HCT116 (cell line): ENCODE measurements around the gene CDX1. TPM values are rescaled to one million over a fixed set of nuclear protein-coding genes. Genes with fewer than 3 reads are reported as not detected.

Source experiments
- ATAC-seq: fragments of 200-7000 bp; cut with Tn5 transposase; 2 replicates; pipeline ENCODE4 v1.9.1; 2020; ENCODE audit warnings: mild to moderate bottlenecking, moderate library complexity
- BruUV-seq: library from RNA; stranded (reverse); fragments of 400-500 nt; replicated peaks from 2 replicates; lab custom pipeline; 2021; lab: Mats Ljungman, UMichigan
- CTCF ChIA-PET: fragments of 300-600 bp; sonication (Branson Sonifier 250); formaldehyde crosslinking; loops from one replicate; lab custom pipeline; 2021; ENCODE audit warnings: antibody characterized with exemption; lab: Charles Lee
- POLR2A ChIA-PET: fragments of 300-600, 350-600 bp; sonication (Branson Sonifier 250); formaldehyde crosslinking; loops from one replicate; lab custom pipeline; 2021; ENCODE audit warnings: antibody characterized with exemption; lab: Charles Lee
- RAD21 ChIA-PET, 2 experiments: fragments of 300-600 bp; sonication (Branson Sonifier 250); formaldehyde crosslinking; loops; one replicate each; lab custom pipeline; 2023; ENCODE audit warnings: low total read pairs in 2 of 2; ENCODE audit not compliant: uncharacterized antibody in 2 of 2, unreplicated experiment in 2 of 2, low non-redundant PET in 1 of 2; lab: Charles Lee
- DNase-seq: peaks from one replicate; pipeline ENCODE4 v3.0.0-alpha.2; 2010; ENCODE audit warnings: low read depth, low spot score
- H2AFZ ChIP-seq: fragments of 200-600 bp; shearing (Covaris generic), sonication (generic); 2 replicates; pipeline ENCODE4 v1.6.1; 2017; ENCODE audit warnings: low read depth, mixed run types, mixed read lengths, antibody characterized with exemption, low read length; ENCODE audit not compliant: poor library complexity, severe bottlenecking
- H3K27ac ChIP-seq: 2 replicates; pipeline ENCODE4 v1.5.1; 2012; ENCODE audit warnings: low read depth, low read length
- H3K27me3 ChIP-seq: fragments of 200-600 bp; sonication (generic); 2 replicates; pipeline ENCODE4 v1.6.1; 2016; ENCODE audit warnings: mixed run types, low read length, mixed read lengths; ENCODE audit not compliant: insufficient read depth
- H3K36me3 ChIP-seq, 2 experiments: fragments of 200-500 bp in 1 of 2; fragments of 200-600 bp in 1 of 2; sonication (Bioruptor generic) in 1 of 2; sonication (generic) in 1 of 2; 2 replicates each; pipeline versions ENCODE4 v1.5.1 to v1.6.1; 2014 to 2016; ENCODE audit warnings: low read length in 2 of 2, inconsistent platforms in 1 of 2, mixed read lengths in 1 of 2, mixed run types in 1 of 2; ENCODE audit not compliant: insufficient read depth in 2 of 2, control insufficient read depth in 1 of 2
- H3K4me1 ChIP-seq, 2 experiments: fragments of 200-600 bp in 1 of 2; sonication (generic) in 1 of 2; 2 replicates each; pipeline versions ENCODE4 v1.5.1 to v1.6.1; 2012 to 2017; ENCODE audit warnings: low read length in 2 of 2, inconsistent platforms in 1 of 2, mild to moderate bottlenecking in 1 of 2, mixed read lengths in 1 of 2, mixed run types in 1 of 2, moderate library complexity in 1 of 2; ENCODE audit not compliant: insufficient read depth in 2 of 2, control insufficient read depth in 1 of 2
- H3K4me2 ChIP-seq: fragments of 200-600 bp; sonication (generic); 2 replicates; pipeline ENCODE4 v1.6.1; 2017; ENCODE audit warnings: mixed run types, low read length, mixed read lengths
- H3K4me3 ChIP-seq, 2 experiments: fragments of 200-600 bp in 1 of 2; sonication (generic) in 1 of 2; replicated peaks in 1 of 2; 2 replicates each; pipeline ENCODE4 v1.5.1; 2011 to 2016; ENCODE audit warnings: low read length in 2 of 2, control low read depth in 1 of 2, low read depth in 1 of 2, mild to moderate bottlenecking in 1 of 2, mixed read lengths in 1 of 2, mixed run types in 1 of 2
- H3K79me2 ChIP-seq: fragments of 200-600 bp; sonication (generic); 2 replicates; pipeline ENCODE4 v1.6.1; 2017; ENCODE audit warnings: mild to moderate bottlenecking, mixed run types, low read length, moderate library complexity, mixed read lengths; ENCODE audit not compliant: insufficient read depth
- H3K9ac ChIP-seq: fragments of 200-600 bp; sonication (generic); 2 replicates; pipeline ENCODE4 v1.6.1; 2016; ENCODE audit warnings: low read length, mixed read lengths
- H3K9me2 ChIP-seq: fragments of 200-600 bp; sonication (generic), shearing (Covaris generic); 2 replicates; pipeline ENCODE4 v1.6.1; 2017; ENCODE audit warnings: mixed run types, mild to moderate bottlenecking, moderate library complexity; ENCODE audit not compliant: insufficient read depth
- H3K9me3 ChIP-seq, 2 experiments: fragments of 200-500 bp in 1 of 2; fragments of 200-600 bp in 1 of 2; sonication (Bioruptor generic) in 1 of 2; sonication (generic) in 1 of 2; 2 replicates each; pipeline ENCODE4 v1.6.1; 2014 to 2017; ENCODE audit warnings: low read length in 2 of 2, mixed read lengths in 2 of 2, inconsistent platforms in 1 of 2, low read depth in 1 of 2, mild to moderate bottlenecking in 1 of 2, mixed run types in 1 of 2, moderate library complexity in 1 of 2; ENCODE audit not compliant: control insufficient read depth in 1 of 2, insufficient read depth in 1 of 2
- H4K20me1 ChIP-seq: fragments of 200-600 bp; sonication (generic), shearing (Covaris generic); 2 replicates; pipeline ENCODE4 v1.6.1; 2017; ENCODE audit warnings: mixed run types, mild to moderate bottlenecking, moderate library complexity; ENCODE audit not compliant: insufficient read depth
- CBX3 ChIP-seq: IDR thresholded peaks from 2 replicates; pipeline ENCODE4 v1.6.1; 2012; ENCODE audit warnings: low read depth
- CEBPB ChIP-seq: IDR thresholded peaks from 2 replicates; pipeline ENCODE4 v1.6.1; 2012; ENCODE audit warnings: low read depth
- ELF1 ChIP-seq: IDR thresholded peaks from 2 replicates; pipeline ENCODE4 v1.6.1; 2012; ENCODE audit warnings: low read depth, borderline replicate concordance
- EZH2phosphoT487 ChIP-seq: fragments of 200-600 bp; IDR thresholded peaks from 2 replicates; pipeline ENCODE4 v1.6.1; 2018; ENCODE audit warnings: antibody characterized with exemption, borderline replicate concordance
- FOSL1 ChIP-seq: IDR thresholded peaks from 2 replicates; pipeline ENCODE4 v1.6.1; 2012; ENCODE audit warnings: low read depth
- MAX ChIP-seq: IDR thresholded peaks from 2 replicates; pipeline ENCODE4 v1.6.1; 2012
- POLR2AphosphoS5 ChIP-seq: IDR thresholded peaks from 2 replicates; pipeline ENCODE4 v1.6.1; 2011; ENCODE audit warnings: mild to moderate bottlenecking, low read depth, low read length, moderate library complexity
- RAD21 ChIP-seq: IDR thresholded peaks from 2 replicates; pipeline ENCODE4 v1.6.1; 2012; ENCODE audit warnings: low read depth, mild to moderate bottlenecking
- SIN3A ChIP-seq: IDR thresholded peaks from 2 replicates; pipeline ENCODE4 v1.6.1; 2012; ENCODE audit warnings: low read depth
- SP1 ChIP-seq: IDR thresholded peaks from 2 replicates; pipeline ENCODE4 v1.6.1; 2012; ENCODE audit warnings: low read depth
- YY1 ChIP-seq: IDR thresholded peaks from 2 replicates; pipeline ENCODE4 v1.6.1; 2011; ENCODE audit warnings: low read length, low read depth, moderate library complexity, mild to moderate bottlenecking; ENCODE audit not compliant: insufficient replicate concordance; ENCODE audit errors: extremely low read depth
- ZNF274 ChIP-seq: fragments of 200-500 bp; sonication (Bioruptor generic); IDR thresholded peaks from 2 replicates; pipeline ENCODE4 v1.6.1; 2014; ENCODE audit warnings: mild to moderate bottlenecking, low read depth, low read length, inconsistent platforms
- intact Hi-C: fragments of 100-400 bp; cut with micrococcal nuclease; formaldehyde crosslinking; loops from 2 replicates; pipeline ENCODE4 v1.10.0; 2022
- total RNA-seq: library from RNA; stranded (reverse); gene quantifications from one replicate; pipeline ENCODE4 v1.2.1, GENCODE V29; 2021; ENCODE audit not compliant: unreplicated experiment
- TF ChIP-seq, protein P1 (sequence below), 3 experiments: fragments of 200-600 bp in 1 of 3; sonication (generic) in 1 of 3; IDR thresholded peaks in 2 of 3; conservative IDR thresholded peaks in 1 of 3; 2 replicates each; pipeline ENCODE4 v1.5.1; 2012 to 2017; ENCODE audit warnings: low read depth in 2 of 3, low read length in 2 of 3, antibody characterized with exemption in 1 of 3, borderline replicate concordance in 1 of 3, control low read depth in 1 of 3, mild to moderate bottlenecking in 1 of 3, mixed read lengths in 1 of 3, mixed run types in 1 of 3, moderate library complexity in 1 of 3; ENCODE audit not compliant: insufficient read depth in 1 of 3
- TF ChIP-seq, protein P2 (sequence below): IDR thresholded peaks from 2 replicates; pipeline ENCODE4 v1.6.1; 2012; ENCODE audit warnings: low read depth

CDX1 gene
- total RNA-seq, 1 experiment from 2014 or later: not detected

DNA sequence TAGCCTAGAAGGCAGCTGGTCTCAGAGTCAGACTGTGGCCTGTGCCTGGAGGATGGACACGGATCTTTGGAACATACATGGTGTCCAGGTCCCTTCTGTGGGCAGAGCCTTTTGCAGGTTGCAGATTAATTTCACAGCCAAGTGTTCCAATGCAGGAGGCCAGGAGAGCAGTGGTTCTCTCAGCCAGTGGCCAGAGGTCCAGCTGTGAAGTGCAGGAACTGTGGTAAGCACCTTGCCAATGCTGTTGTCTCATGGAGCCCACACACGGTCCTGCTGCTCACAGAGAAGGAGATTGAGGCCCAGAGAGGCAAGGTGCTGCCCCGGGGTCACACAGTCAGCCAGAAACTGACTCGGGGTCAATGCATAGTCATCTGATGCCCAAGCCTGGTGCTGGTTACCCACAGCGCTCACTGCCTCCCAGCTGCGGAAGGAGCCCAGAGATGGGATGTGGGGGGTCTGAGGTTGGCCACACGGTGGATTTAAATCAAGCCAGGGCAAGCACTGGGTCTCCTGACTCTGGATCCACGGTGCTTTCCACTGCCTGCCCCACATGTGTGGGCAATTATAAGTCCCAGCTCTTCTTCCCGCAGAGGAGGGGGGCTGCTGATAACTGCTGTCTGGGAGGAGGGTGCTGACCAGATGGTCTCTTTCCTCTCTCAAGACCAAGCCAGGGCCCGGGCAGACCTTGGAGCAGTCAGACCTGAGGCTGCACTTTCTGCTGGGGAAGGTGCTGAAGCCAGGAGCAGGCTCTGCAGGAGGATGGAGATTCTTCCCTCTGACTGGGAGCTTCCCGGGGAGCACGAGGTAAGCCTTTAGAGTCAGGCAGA is 13.7 kb upstream of the CDX1 start:
- no peaks in the 10 kb centered on the region for H4K20me1 ChIP-seq
- H2AFZ ChIP-seq: no peak overlapping the region
- BruUV-seq: no TSS peak
- ChIA-PET POLR2A (no interaction called here), CTCF (no interaction called here), RAD21 (no interaction called here)
- H3K4me1 ChIP-seq: no peaks in the 10 kb centered on the region; a peak in 1 of 4 replicates
- H3K36me3 ChIP-seq: no peaks in the 10 kb centered on the region
- no peak overlapping the region for H3K4me2 ChIP-seq
- TF ChIP-seq EZH2phosphoT487: no peak
- no peak for TF ChIP-seq RAD21
- no peak for TF ChIP-seq SIN3A
- no peak for TF ChIP-seq MAX
- TF ChIP-seq YY1: no peak
- TF ChIP-seq ZNF274: no peak
- TF ChIP-seq, protein P1, sequence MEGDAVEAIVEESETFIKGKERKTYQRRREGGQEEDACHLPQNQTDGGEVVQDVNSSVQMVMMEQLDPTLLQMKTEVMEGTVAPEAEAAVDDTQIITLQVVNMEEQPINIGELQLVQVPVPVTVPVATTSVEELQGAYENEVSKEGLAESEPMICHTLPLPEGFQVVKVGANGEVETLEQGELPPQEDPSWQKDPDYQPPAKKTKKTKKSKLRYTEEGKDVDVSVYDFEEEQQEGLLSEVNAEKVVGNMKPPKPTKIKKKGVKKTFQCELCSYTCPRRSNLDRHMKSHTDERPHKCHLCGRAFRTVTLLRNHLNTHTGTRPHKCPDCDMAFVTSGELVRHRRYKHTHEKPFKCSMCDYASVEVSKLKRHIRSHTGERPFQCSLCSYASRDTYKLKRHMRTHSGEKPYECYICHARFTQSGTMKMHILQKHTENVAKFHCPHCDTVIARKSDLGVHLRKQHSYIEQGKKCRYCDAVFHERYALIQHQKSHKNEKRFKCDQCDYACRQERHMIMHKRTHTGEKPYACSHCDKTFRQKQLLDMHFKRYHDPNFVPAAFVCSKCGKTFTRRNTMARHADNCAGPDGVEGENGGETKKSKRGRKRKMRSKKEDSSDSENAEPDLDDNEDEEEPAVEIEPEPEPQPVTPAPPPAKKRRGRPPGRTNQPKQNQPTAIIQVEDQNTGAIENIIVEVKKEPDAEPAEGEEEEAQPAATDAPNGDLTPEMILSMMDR (IDR thresholded peaks at IDR 0.05 in 2 of 3, conservative IDR thresholded peaks at IDR 0.05 in 1 of 3; ENCODE audit: borderline replicate concordance in 1 of 3, insufficient read depth in 1 of 3, low read depth in 2 of 3, low read length in 2 of 3): no peak
- no peak for TF ChIP-seq CEBPB
- no peak for TF ChIP-seq ELF1
- no peak for TF ChIP-seq FOSL1
- no peak for TF ChIP-seq POLR2AphosphoS5
- no peak for TF ChIP-seq SP1
- TF ChIP-seq CBX3: no peak
- TF ChIP-seq, protein P2, sequence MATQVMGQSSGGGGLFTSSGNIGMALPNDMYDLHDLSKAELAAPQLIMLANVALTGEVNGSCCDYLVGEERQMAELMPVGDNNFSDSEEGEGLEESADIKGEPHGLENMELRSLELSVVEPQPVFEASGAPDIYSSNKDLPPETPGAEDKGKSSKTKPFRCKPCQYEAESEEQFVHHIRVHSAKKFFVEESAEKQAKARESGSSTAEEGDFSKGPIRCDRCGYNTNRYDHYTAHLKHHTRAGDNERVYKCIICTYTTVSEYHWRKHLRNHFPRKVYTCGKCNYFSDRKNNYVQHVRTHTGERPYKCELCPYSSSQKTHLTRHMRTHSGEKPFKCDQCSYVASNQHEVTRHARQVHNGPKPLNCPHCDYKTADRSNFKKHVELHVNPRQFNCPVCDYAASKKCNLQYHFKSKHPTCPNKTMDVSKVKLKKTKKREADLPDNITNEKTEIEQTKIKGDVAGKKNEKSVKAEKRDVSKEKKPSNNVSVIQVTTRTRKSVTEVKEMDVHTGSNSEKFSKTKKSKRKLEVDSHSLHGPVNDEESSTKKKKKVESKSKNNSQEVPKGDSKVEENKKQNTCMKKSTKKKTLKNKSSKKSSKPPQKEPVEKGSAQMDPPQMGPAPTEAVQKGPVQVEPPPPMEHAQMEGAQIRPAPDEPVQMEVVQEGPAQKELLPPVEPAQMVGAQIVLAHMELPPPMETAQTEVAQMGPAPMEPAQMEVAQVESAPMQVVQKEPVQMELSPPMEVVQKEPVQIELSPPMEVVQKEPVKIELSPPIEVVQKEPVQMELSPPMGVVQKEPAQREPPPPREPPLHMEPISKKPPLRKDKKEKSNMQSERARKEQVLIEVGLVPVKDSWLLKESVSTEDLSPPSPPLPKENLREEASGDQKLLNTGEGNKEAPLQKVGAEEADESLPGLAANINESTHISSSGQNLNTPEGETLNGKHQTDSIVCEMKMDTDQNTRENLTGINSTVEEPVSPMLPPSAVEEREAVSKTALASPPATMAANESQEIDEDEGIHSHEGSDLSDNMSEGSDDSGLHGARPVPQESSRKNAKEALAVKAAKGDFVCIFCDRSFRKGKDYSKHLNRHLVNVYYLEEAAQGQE: no peak
- H3K4me3 ChIP-seq: no peak overlapping the region
- intact Hi-C loops: no loop called here
- H3K27ac ChIP-seq: no peak overlapping the region
- ATAC-seq (no peak), DNase-seq (no peak)
- no peaks in the 10 kb centered on the region for H3K9me3 ChIP-seq
- no peaks in the 10 kb centered on the region for H3K27me3 ChIP-seq
- no peaks in the 10 kb centered on the region for H3K9me2 ChIP-seq
- H3K9ac ChIP-seq: no peak overlapping the region
- H3K79me2 ChIP-seq: no peaks in the 10 kb centered on the region
